NT2/D1 (cell line): ENCODE results near the gene OBI1.

Experiments
- YY1 ChIP-seq: IDR thresholded peaks from 2 replicates; pipeline ENCODE4 v1.6.1; 2011; ENCODE audit not compliant: insufficient read length, insufficient read depth
- ZNF274 ChIP-seq: IDR thresholded peaks from 2 replicates; pipeline ENCODE4 v1.6.1; 2011; ENCODE audit warnings: mild to moderate bottlenecking, low read depth, low read length

GRCh38 chr13:78689011-78689410 lies 30.1 kb upstream of the OBI1 start:
- TF ChIP-seq YY1 (no peak), ZNF274 (no peak)
